ENCODE results near the gene CCM2L. TPM values are rescaled to one million over a fixed set of nuclear protein-coding genes. Genes with fewer than 3 reads are reported as not detected.

The CCM2L gene
- total and polyA plus RNA-seq, 9 of the 15 experiments (the other 6 are each of a cell fraction or from before 2014, with no cell fraction given): 0.04 TPM; not detected in 8

DNA sequence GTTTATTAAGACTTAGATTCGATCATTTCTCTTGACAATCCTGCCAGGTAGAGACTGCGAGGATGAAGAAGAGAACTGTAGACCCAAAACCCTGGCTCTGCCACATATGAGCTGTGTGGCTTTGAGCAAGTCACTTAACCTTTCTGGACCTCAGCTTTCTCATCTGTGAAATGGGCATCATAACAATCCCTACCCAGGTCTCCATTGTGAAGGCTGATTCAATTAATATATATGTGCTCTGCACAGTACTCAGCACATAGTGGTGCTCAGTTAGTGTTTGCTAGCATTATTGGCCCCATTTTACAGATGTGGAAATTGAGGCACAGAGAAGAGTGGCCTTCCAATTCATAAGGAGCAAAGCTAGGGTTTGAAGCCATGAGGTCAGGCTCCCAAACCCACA, 34.4 kb upstream of the CCM2L start (continued):
- TF ChIP-seq, protein P1, sequence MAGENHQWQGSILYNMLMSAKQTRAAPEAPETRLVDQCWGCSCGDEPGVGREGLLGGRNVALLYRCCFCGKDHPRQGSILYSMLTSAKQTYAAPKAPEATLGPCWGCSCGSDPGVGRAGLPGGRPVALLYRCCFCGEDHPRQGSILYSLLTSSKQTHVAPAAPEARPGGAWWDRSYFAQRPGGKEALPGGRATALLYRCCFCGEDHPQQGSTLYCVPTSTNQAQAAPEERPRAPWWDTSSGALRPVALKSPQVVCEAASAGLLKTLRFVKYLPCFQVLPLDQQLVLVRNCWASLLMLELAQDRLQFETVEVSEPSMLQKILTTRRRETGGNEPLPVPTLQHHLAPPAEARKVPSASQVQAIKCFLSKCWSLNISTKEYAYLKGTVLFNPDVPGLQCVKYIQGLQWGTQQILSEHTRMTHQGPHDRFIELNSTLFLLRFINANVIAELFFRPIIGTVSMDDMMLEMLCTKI (IDR thresholded peaks at IDR 0.05; ENCODE audit: partially characterized antibody): no peak
- TF ChIP-seq ZZZ3 (IDR thresholded peaks at IDR 0.05) (no peak), KLF13 (tag; IDR thresholded peaks at IDR 0.05; ENCODE audit: borderline replicate concordance, low read depth) (no peak), FOXM1 (IDR thresholded peaks at IDR 0.05; ENCODE audit: low read depth) (no peak), FOXM1 (CRISPR knock-in tag; IDR thresholded peaks at IDR 0.05; ENCODE audit: low read depth) (no peak), GABPB2 (CRISPR knock-in tag; conservative IDR thresholded peaks at IDR 0.05) (no peak), PHB2 (IDR thresholded peaks at IDR 0.05; ENCODE audit: low read depth) (no peak), CTBP1 (IDR thresholded peaks at IDR 0.05; ENCODE audit: borderline replicate concordance) (no peak), DIDO1 (tag; IDR thresholded peaks at IDR 0.05; ENCODE audit: low read depth) (no peak), SRSF7 (optimal IDR thresholded peaks at IDR 0.05; ENCODE audit: low read depth, low read length) (no peak), ZNF212 (CRISPR knock-in tag; IDR thresholded peaks at IDR 0.05) (no peak), MYBL2 (IDR thresholded peaks at IDR 0.05; ENCODE audit: low read depth) (no peak), MYBL2 (CRISPR knock-in tag; IDR thresholded peaks at IDR 0.05; ENCODE audit: borderline replicate concordance) (no peak), BCOR (IDR thresholded peaks at IDR 0.05) (peak; percentile 79), GATAD2B (IDR thresholded peaks at IDR 0.05; ENCODE audit: borderline replicate concordance) (no peak), KDM1A (IDR thresholded peaks at IDR 0.05) (peak; percentile 37 to 51; a peak in 2 of 4 replicates), ASH1L (IDR thresholded peaks at IDR 0.05; ENCODE audit: borderline replicate concordance, low read depth, partially characterized antibody) (no peak), FOSL1 (tag; conservative IDR thresholded peaks at IDR 0.05) (no peak), PCBP2 (IDR thresholded peaks at IDR 0.05; ENCODE audit: low read depth, low read length, poor library complexity, severe bottlenecking) (no peak), DDX20 (tag; IDR thresholded peaks at IDR 0.05; ENCODE audit: low read depth) (no peak), NBN (IDR thresholded peaks at IDR 0.05; ENCODE audit: low read depth) (no peak), SMARCA5 (IDR thresholded peaks at IDR 0.05) (0 out of 2 replicates have a peak, but pooled peaks have one; percentile 20)
- TF ChIP-seq, protein P2, sequence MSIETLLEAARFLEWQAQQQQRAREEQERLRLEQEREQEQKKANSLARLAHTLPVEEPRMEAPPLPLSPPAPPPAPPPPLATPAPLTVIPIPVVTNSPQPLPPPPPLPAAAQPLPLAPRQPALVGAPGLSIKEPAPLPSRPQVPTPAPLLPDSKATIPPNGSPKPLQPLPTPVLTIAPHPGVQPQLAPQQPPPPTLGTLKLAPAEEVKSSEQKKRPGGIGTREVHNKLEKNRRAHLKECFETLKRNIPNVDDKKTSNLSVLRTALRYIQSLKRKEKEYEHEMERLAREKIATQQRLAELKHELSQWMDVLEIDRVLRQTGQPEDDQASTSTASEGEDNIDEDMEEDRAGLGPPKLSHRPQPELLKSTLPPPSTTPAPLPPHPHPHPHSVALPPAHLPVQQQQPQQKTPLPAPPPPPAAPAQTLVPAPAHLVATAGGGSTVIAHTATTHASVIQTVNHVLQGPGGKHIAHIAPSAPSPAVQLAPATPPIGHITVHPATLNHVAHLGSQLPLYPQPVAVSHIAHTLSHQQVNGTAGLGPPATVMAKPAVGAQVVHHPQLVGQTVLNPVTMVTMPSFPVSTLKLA (conservative IDR thresholded peaks at IDR 0.05): no peak
- TF ChIP-seq, protein P3, sequence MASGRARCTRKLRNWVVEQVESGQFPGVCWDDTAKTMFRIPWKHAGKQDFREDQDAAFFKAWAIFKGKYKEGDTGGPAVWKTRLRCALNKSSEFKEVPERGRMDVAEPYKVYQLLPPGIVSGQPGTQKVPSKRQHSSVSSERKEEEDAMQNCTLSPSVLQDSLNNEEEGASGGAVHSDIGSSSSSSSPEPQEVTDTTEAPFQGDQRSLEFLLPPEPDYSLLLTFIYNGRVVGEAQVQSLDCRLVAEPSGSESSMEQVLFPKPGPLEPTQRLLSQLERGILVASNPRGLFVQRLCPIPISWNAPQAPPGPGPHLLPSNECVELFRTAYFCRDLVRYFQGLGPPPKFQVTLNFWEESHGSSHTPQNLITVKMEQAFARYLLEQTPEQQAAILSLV (tag; IDR thresholded peaks at IDR 0.05): no peak
- TF ChIP-seq, protein P4, sequence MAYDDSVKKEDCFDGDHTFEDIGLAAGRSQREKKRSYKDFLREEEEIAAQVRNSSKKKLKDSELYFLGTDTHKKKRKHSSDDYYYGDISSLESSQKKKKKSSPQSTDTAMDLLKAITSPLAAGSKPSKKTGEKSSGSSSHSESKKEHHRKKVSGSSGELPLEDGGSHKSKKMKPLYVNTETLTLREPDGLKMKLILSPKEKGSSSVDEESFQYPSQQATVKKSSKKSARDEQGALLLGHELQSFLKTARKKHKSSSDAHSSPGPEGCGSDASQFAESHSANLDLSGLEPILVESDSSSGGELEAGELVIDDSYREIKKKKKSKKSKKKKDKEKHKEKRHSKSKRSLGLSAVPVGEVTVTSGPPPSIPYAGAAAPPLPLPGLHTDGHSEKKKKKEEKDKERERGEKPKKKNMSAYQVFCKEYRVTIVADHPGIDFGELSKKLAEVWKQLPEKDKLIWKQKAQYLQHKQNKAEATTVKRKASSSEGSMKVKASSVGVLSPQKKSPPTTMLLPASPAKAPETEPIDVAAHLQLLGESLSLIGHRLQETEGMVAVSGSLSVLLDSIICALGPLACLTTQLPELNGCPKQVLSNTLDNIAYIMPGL (CRISPR knock-in tag; IDR thresholded peaks at IDR 0.05): no peak

Data from K562 (cell line).